NCI-H69 (cell line): ENCODE results near the gene PPP4R3A.
"Not testable (repeated sequence)": the region's sequence is repeated elsewhere in the genome, so short reads cannot be mapped to it uniquely, and the experiment has no call there.

Experiments used
- DNase-seq: peaks from one replicate; lab custom pipeline; 2025; lab: John Stamatoyannopoulos, UW

Gene PPP4R3A

GRCh38 chr14:91438845-91439244 lies 71.3 kb downstream of the PPP4R3A start:
- DNase-seq: no peak

GRCh38 chr14:91436266-91436665 lies 73.8 kb downstream of the PPP4R3A start:
- DNase-seq: not testable (repeated sequence)

- no peak for DNase-seq
These were observed 80.7 kb downstream of the PPP4R3A start for GRCh38 chr14:91429385-91429784.

- DNase-seq: not testable (repeated sequence)
These were observed 81.2 kb downstream of the PPP4R3A start for GRCh38 chr14:91428931-91429330.

- peak; percentile 18 for DNase-seq
These were observed 84.6 kb downstream of the PPP4R3A start for GRCh38 chr14:91425531-91425944.

GRCh38 chr14:91424813-91425530 lies 85.1 kb downstream of the PPP4R3A start:
- DNase-seq: no peak

GRCh38 chr14:91420686-91421085 lies 89.4 kb downstream of the PPP4R3A start:
- DNase-seq: no peak

- no peak for DNase-seq
These were observed 90.7 kb downstream of the PPP4R3A start for GRCh38 chr14:91419451-91419850.

- DNase-seq: no peak
These were observed 91.1 kb downstream of the PPP4R3A start for GRCh38 chr14:91419044-91419397.

GRCh38 chr14:91418387-91419043 lies 91.6 kb downstream of the PPP4R3A start:
- DNase-seq: peak; percentile 84

GRCh38 chr14:91417983-91418386 lies 92.1 kb downstream of the PPP4R3A start:
- peak; percentile 90 for DNase-seq

GRCh38 chr14:91417120-91417982 lies 92.8 kb downstream of the PPP4R3A start, which contains the start of gene CCDC88C:
Gene CCDC88C (minus strand): TSS chr14:91417820. CDS start chr14:91417690, 130 bp downstream.
- peak; percentile 90 for DNase-seq

GRCh38 chr14:91416744-91417119 lies 93.4 kb downstream of the PPP4R3A start:
- peak; percentile 60 for DNase-seq

GRCh38 chr14:91415794-91416743 lies 94.0 kb downstream of the PPP4R3A start:
- peak; percentile 57 for DNase-seq

- DNase-seq: no peak
These were observed 95.7 kb downstream of the PPP4R3A start for GRCh38 chr14:91414475-91414833.

- peak; percentile 97 for DNase-seq
These were observed 96.3 kb downstream of the PPP4R3A start for GRCh38 chr14:91413547-91414474.

- DNase-seq: no peak
These were observed 97.2 kb downstream of the PPP4R3A start for GRCh38 chr14:91412939-91413338.

- DNase-seq: no peak
These were observed 99.2 kb downstream of the PPP4R3A start for GRCh38 chr14:91410771-91411536.

GRCh38 chr14:91409928-91410718 lies 100.0 kb downstream of the PPP4R3A start:
- DNase-seq: peak; percentile 49
